HCT116 (cell line): ENCODE measurements around the gene PRSS21. TPM values are rescaled to one million over a fixed set of nuclear protein-coding genes. Genes with fewer than 3 reads are reported as not detected.
A peak's percentile ranks its signal among the peaks of the same experiment; 100 is the strongest.

Experiments
- ATAC-seq: fragments of 200-7000 bp; cut with Tn5 transposase; 2 replicates; pipeline ENCODE4 v1.9.1; 2020; ENCODE audit warnings: mild to moderate bottlenecking, moderate library complexity
- BruUV-seq: library from RNA; stranded (reverse); fragments of 400-500 nt; replicated peaks from 2 replicates; lab custom pipeline; 2021; lab: Mats Ljungman, UMichigan
- CTCF ChIA-PET: fragments of 300-600 bp; sonication (Branson Sonifier 250); formaldehyde crosslinking; loops from one replicate; lab custom pipeline; 2021; ENCODE audit warnings: antibody characterized with exemption; lab: Charles Lee
- POLR2A ChIA-PET: fragments of 300-600, 350-600 bp; sonication (Branson Sonifier 250); formaldehyde crosslinking; loops from one replicate; lab custom pipeline; 2021; ENCODE audit warnings: antibody characterized with exemption; lab: Charles Lee
- RAD21 ChIA-PET, 2 experiments: fragments of 300-600 bp; sonication (Branson Sonifier 250); formaldehyde crosslinking; loops; one replicate each; lab custom pipeline; 2023; ENCODE audit warnings: low total read pairs in 2 of 2; ENCODE audit not compliant: uncharacterized antibody in 2 of 2, unreplicated experiment in 2 of 2, low non-redundant PET in 1 of 2; lab: Charles Lee
- DNase-seq: peaks from one replicate; pipeline ENCODE4 v3.0.0-alpha.2; 2010; ENCODE audit warnings: low read depth, low spot score
- H2AFZ ChIP-seq: fragments of 200-600 bp; shearing (Covaris generic), sonication (generic); 2 replicates; pipeline ENCODE4 v1.6.1; 2017; ENCODE audit warnings: low read depth, mixed run types, mixed read lengths, antibody characterized with exemption, low read length; ENCODE audit not compliant: poor library complexity, severe bottlenecking
- H3K27ac ChIP-seq: 2 replicates; pipeline ENCODE4 v1.5.1; 2012; ENCODE audit warnings: low read depth, low read length
- H3K27me3 ChIP-seq: fragments of 200-600 bp; sonication (generic); 2 replicates; pipeline ENCODE4 v1.6.1; 2016; ENCODE audit warnings: mixed run types, low read length, mixed read lengths; ENCODE audit not compliant: insufficient read depth
- H3K36me3 ChIP-seq, 2 experiments: fragments of 200-500 bp in 1 of 2; fragments of 200-600 bp in 1 of 2; sonication (Bioruptor generic) in 1 of 2; sonication (generic) in 1 of 2; 2 replicates each; pipeline versions ENCODE4 v1.5.1 to v1.6.1; 2014 to 2016; ENCODE audit warnings: low read length in 2 of 2, inconsistent platforms in 1 of 2, mixed read lengths in 1 of 2, mixed run types in 1 of 2; ENCODE audit not compliant: insufficient read depth in 2 of 2, control insufficient read depth in 1 of 2
- H3K4me1 ChIP-seq, 2 experiments: fragments of 200-600 bp in 1 of 2; sonication (generic) in 1 of 2; 2 replicates each; pipeline versions ENCODE4 v1.5.1 to v1.6.1; 2012 to 2017; ENCODE audit warnings: low read length in 2 of 2, inconsistent platforms in 1 of 2, mild to moderate bottlenecking in 1 of 2, mixed read lengths in 1 of 2, mixed run types in 1 of 2, moderate library complexity in 1 of 2; ENCODE audit not compliant: insufficient read depth in 2 of 2, control insufficient read depth in 1 of 2
- H3K4me2 ChIP-seq: fragments of 200-600 bp; sonication (generic); 2 replicates; pipeline ENCODE4 v1.6.1; 2017; ENCODE audit warnings: mixed run types, low read length, mixed read lengths
- H3K4me3 ChIP-seq, 2 experiments: fragments of 200-600 bp in 1 of 2; sonication (generic) in 1 of 2; replicated peaks in 1 of 2; 2 replicates each; pipeline ENCODE4 v1.5.1; 2011 to 2016; ENCODE audit warnings: low read length in 2 of 2, control low read depth in 1 of 2, low read depth in 1 of 2, mild to moderate bottlenecking in 1 of 2, mixed read lengths in 1 of 2, mixed run types in 1 of 2
- H3K79me2 ChIP-seq: fragments of 200-600 bp; sonication (generic); 2 replicates; pipeline ENCODE4 v1.6.1; 2017; ENCODE audit warnings: mild to moderate bottlenecking, mixed run types, low read length, moderate library complexity, mixed read lengths; ENCODE audit not compliant: insufficient read depth
- H3K9ac ChIP-seq: fragments of 200-600 bp; sonication (generic); 2 replicates; pipeline ENCODE4 v1.6.1; 2016; ENCODE audit warnings: low read length, mixed read lengths
- H3K9me2 ChIP-seq: fragments of 200-600 bp; sonication (generic), shearing (Covaris generic); 2 replicates; pipeline ENCODE4 v1.6.1; 2017; ENCODE audit warnings: mixed run types, mild to moderate bottlenecking, moderate library complexity; ENCODE audit not compliant: insufficient read depth
- H3K9me3 ChIP-seq, 2 experiments: fragments of 200-500 bp in 1 of 2; fragments of 200-600 bp in 1 of 2; sonication (Bioruptor generic) in 1 of 2; sonication (generic) in 1 of 2; 2 replicates each; pipeline ENCODE4 v1.6.1; 2014 to 2017; ENCODE audit warnings: low read length in 2 of 2, mixed read lengths in 2 of 2, inconsistent platforms in 1 of 2, low read depth in 1 of 2, mild to moderate bottlenecking in 1 of 2, mixed run types in 1 of 2, moderate library complexity in 1 of 2; ENCODE audit not compliant: control insufficient read depth in 1 of 2, insufficient read depth in 1 of 2
- H4K20me1 ChIP-seq: fragments of 200-600 bp; sonication (generic), shearing (Covaris generic); 2 replicates; pipeline ENCODE4 v1.6.1; 2017; ENCODE audit warnings: mixed run types, mild to moderate bottlenecking, moderate library complexity; ENCODE audit not compliant: insufficient read depth
- EGR1 ChIP-seq: IDR thresholded peaks from 2 replicates; pipeline ENCODE4 v1.6.1; 2012; ENCODE audit warnings: low read depth
- EZH2phosphoT487 ChIP-seq: fragments of 200-600 bp; IDR thresholded peaks from 2 replicates; pipeline ENCODE4 v1.6.1; 2018; ENCODE audit warnings: antibody characterized with exemption, borderline replicate concordance
- FOSL1 ChIP-seq: IDR thresholded peaks from 2 replicates; pipeline ENCODE4 v1.6.1; 2012; ENCODE audit warnings: low read depth
- JUND ChIP-seq: IDR thresholded peaks from 2 replicates; pipeline ENCODE4 v1.6.1; 2012
- POLR2A ChIP-seq: IDR thresholded peaks from 2 replicates; pipeline ENCODE4 v1.7.0; 2011; ENCODE audit warnings: borderline replicate concordance; ENCODE audit not compliant: insufficient read depth, insufficient read length; ENCODE audit errors: extremely low read depth
- POLR2AphosphoS5 ChIP-seq: IDR thresholded peaks from 2 replicates; pipeline ENCODE4 v1.6.1; 2011; ENCODE audit warnings: mild to moderate bottlenecking, low read depth, low read length, moderate library complexity
- RAD21 ChIP-seq: IDR thresholded peaks from 2 replicates; pipeline ENCODE4 v1.6.1; 2012; ENCODE audit warnings: low read depth, mild to moderate bottlenecking
- SIN3A ChIP-seq: IDR thresholded peaks from 2 replicates; pipeline ENCODE4 v1.6.1; 2012; ENCODE audit warnings: low read depth
- SP1 ChIP-seq: IDR thresholded peaks from 2 replicates; pipeline ENCODE4 v1.6.1; 2012; ENCODE audit warnings: low read depth
- SRF ChIP-seq: IDR thresholded peaks from 2 replicates; pipeline ENCODE4 v1.6.1; 2012; ENCODE audit warnings: low read depth
- TCF7L2 ChIP-seq: IDR thresholded peaks from 2 replicates; pipeline ENCODE4 v1.7.0; 2011; ENCODE audit warnings: borderline replicate concordance, inconsistent platforms; ENCODE audit not compliant: insufficient read depth, insufficient read length; ENCODE audit errors: extremely low read depth
- YY1 ChIP-seq: IDR thresholded peaks from 2 replicates; pipeline ENCODE4 v1.6.1; 2011; ENCODE audit warnings: low read length, low read depth, moderate library complexity, mild to moderate bottlenecking; ENCODE audit not compliant: insufficient replicate concordance; ENCODE audit errors: extremely low read depth
- intact Hi-C: fragments of 100-400 bp; cut with micrococcal nuclease; formaldehyde crosslinking; loops from 2 replicates; pipeline ENCODE4 v1.10.0; 2022
- total RNA-seq: library from RNA; stranded (reverse); gene quantifications from one replicate; pipeline ENCODE4 v1.2.1, GENCODE V29; 2021; ENCODE audit not compliant: unreplicated experiment
- TF ChIP-seq, protein P1 (sequence below): IDR thresholded peaks from 2 replicates; pipeline ENCODE4 v1.6.1; 2011; ENCODE audit warnings: mild to moderate bottlenecking, low read length, moderate library complexity; ENCODE audit not compliant: insufficient replicate concordance; ENCODE audit errors: extremely low read depth
- TF ChIP-seq, protein P2 (sequence below): IDR thresholded peaks from 2 replicates; pipeline ENCODE4 v1.6.1; 2012
- TF ChIP-seq, protein P3 (sequence below), 3 experiments: fragments of 200-600 bp in 1 of 3; sonication (generic) in 1 of 3; IDR thresholded peaks in 2 of 3; conservative IDR thresholded peaks in 1 of 3; 2 replicates each; pipeline ENCODE4 v1.5.1; 2012 to 2017; ENCODE audit warnings: low read depth in 2 of 3, low read length in 2 of 3, antibody characterized with exemption in 1 of 3, borderline replicate concordance in 1 of 3, control low read depth in 1 of 3, mild to moderate bottlenecking in 1 of 3, mixed read lengths in 1 of 3, mixed run types in 1 of 3, moderate library complexity in 1 of 3; ENCODE audit not compliant: insufficient read depth in 1 of 3
- TF ChIP-seq, protein P4 (sequence below): IDR thresholded peaks from 2 replicates; pipeline ENCODE4 v1.6.1; 2012; ENCODE audit warnings: low read depth

PRSS21 gene
- total RNA-seq, 1 experiment from 2014 or later: 0.39 TPM

DNA sequence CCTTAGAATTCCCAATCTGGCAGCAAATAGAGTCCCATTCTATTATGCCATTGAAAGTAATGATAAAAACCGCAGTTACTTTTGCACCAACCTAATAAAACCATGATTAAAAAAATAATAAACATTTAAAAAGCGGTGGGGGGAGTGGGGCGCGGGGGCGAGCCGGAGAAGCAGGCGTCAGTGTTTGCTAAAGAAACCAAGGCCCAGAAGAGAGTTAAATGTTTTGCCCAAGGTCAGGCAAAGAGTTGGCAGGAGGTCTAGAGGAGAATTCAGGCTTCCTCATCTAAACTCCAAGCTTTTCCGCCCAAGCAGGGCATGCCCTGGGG lies 50.6 kb downstream of the PRSS21 start (continued):
- no peak for TF ChIP-seq YY1
- TF ChIP-seq POLR2AphosphoS5: no peak

DNA sequence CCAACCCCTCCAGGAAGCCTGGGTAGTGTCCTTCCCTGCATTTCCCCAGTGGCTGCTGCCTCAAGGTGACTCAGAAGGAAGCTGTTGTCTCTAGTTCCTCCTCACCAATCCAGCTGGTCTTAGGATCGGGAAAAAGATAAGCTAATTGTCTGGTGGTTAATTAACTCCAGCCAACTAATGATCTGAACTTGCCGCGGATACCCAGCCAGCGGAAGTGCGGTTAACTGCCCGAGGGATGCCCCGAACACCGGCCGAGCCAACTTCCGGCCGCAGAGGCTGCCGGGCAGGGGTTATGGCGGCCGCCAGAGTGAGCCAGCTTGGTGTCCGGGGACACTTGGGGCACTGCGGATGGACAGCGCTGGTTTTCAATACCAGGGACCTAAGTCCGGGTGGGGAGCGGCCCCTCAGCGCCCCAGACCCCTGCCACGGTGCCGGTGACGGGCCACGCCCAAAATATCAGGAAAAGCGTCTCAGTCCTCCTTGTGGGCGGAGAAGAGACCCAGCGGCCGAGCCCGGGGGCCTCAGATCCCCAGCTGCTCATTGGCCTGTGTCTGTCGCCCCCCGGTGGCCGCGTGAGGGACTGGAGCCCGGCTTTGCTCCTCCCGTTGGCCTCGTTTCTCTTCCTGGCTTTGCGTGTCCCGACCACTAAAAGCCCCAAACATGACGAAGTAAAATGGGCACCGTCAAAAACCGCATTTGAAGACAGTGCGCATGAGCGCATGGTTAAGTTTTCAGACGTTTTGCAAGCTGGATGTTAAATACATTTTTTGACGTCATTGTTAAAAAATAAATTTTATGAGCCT lies 51.2 kb downstream of the PRSS21 start:
- H3K4me2 ChIP-seq: peak overlapping the region; percentile 88
- TF ChIP-seq SIN3A (peak; percentile 74), EZH2phosphoT487 (no peak), RAD21 (peak; percentile 100), SRF (no peak; the same call in 1 of the 2 replicates), FOSL1 (no peak), SP1 (peak; percentile 44), JUND (no peak), POLR2A (peak; percentile 90), EGR1 (peak; percentile 67), TCF7L2 (peak; percentile 70)
- TF ChIP-seq, protein P1, sequence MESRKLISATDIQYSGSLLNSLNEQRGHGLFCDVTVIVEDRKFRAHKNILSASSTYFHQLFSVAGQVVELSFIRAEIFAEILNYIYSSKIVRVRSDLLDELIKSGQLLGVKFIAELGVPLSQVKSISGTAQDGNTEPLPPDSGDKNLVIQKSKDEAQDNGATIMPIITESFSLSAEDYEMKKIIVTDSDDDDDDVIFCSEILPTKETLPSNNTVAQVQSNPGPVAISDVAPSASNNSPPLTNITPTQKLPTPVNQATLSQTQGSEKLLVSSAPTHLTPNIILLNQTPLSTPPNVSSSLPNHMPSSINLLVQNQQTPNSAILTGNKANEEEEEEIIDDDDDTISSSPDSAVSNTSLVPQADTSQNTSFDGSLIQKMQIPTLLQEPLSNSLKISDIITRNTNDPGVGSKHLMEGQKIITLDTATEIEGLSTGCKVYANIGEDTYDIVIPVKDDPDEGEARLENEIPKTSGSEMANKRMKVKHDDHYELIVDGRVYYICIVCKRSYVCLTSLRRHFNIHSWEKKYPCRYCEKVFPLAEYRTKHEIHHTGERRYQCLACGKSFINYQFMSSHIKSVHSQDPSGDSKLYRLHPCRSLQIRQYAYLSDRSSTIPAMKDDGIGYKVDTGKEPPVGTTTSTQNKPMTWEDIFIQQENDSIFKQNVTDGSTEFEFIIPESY: peak; percentile 7
- TF ChIP-seq, protein P2, sequence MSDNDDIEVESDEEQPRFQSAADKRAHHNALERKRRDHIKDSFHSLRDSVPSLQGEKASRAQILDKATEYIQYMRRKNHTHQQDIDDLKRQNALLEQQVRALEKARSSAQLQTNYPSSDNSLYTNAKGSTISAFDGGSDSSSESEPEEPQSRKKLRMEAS: peak; percentile 43; the same call in 1 of the 2 replicates
- TF ChIP-seq, protein P3, sequence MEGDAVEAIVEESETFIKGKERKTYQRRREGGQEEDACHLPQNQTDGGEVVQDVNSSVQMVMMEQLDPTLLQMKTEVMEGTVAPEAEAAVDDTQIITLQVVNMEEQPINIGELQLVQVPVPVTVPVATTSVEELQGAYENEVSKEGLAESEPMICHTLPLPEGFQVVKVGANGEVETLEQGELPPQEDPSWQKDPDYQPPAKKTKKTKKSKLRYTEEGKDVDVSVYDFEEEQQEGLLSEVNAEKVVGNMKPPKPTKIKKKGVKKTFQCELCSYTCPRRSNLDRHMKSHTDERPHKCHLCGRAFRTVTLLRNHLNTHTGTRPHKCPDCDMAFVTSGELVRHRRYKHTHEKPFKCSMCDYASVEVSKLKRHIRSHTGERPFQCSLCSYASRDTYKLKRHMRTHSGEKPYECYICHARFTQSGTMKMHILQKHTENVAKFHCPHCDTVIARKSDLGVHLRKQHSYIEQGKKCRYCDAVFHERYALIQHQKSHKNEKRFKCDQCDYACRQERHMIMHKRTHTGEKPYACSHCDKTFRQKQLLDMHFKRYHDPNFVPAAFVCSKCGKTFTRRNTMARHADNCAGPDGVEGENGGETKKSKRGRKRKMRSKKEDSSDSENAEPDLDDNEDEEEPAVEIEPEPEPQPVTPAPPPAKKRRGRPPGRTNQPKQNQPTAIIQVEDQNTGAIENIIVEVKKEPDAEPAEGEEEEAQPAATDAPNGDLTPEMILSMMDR (IDR thresholded peaks at IDR 0.05 in 2 of 3, conservative IDR thresholded peaks at IDR 0.05 in 1 of 3; ENCODE audit: borderline replicate concordance in 1 of 3, insufficient read depth in 1 of 3, low read depth in 2 of 3, low read length in 2 of 3): peak; percentile 95 to 96 (median 96)
- TF ChIP-seq, protein P4, sequence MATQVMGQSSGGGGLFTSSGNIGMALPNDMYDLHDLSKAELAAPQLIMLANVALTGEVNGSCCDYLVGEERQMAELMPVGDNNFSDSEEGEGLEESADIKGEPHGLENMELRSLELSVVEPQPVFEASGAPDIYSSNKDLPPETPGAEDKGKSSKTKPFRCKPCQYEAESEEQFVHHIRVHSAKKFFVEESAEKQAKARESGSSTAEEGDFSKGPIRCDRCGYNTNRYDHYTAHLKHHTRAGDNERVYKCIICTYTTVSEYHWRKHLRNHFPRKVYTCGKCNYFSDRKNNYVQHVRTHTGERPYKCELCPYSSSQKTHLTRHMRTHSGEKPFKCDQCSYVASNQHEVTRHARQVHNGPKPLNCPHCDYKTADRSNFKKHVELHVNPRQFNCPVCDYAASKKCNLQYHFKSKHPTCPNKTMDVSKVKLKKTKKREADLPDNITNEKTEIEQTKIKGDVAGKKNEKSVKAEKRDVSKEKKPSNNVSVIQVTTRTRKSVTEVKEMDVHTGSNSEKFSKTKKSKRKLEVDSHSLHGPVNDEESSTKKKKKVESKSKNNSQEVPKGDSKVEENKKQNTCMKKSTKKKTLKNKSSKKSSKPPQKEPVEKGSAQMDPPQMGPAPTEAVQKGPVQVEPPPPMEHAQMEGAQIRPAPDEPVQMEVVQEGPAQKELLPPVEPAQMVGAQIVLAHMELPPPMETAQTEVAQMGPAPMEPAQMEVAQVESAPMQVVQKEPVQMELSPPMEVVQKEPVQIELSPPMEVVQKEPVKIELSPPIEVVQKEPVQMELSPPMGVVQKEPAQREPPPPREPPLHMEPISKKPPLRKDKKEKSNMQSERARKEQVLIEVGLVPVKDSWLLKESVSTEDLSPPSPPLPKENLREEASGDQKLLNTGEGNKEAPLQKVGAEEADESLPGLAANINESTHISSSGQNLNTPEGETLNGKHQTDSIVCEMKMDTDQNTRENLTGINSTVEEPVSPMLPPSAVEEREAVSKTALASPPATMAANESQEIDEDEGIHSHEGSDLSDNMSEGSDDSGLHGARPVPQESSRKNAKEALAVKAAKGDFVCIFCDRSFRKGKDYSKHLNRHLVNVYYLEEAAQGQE: no peak

More for the DNA sequence above, 51.2 kb downstream of the PRSS21 start:
- ChIA-PET POLR2A (interaction anchor here (0.7 to 1.7 kb wide), 12 partner anchors 11 to 186 kb away, joined by 3 to 14 read pairs (median 3); partner anchors contain the start of genes FLYWCH1, FLYWCH2 and KCTD5), CTCF (interaction anchor here (0.7 to 2.9 kb wide), 22 partner anchors 9 to 114 kb away, joined by 3 to 42 read pairs (median 4); partner anchors contain the start of genes FLYWCH2, PRSS21 and PRSS22), RAD21 (interaction anchor here (1.2 to 1.3 kb wide), 3 partner anchors 10 to 29 kb away, joined by 3 to 10 read pairs (median 8); no protein-coding TSS in a partner anchor)
- ATAC-seq: peak; percentile 96
- peak; percentile 86 for DNase-seq
- Histone ChIP-seq H3K27me3 (no peaks in the 10 kb centered on the region), H3K27ac (peak overlapping the region; percentile 92), H3K79me2 (no peaks in the 10 kb centered on the region), H3K4me1 (peaks cover 8 to 24% of the 10 kb centered on the region in 2 experiments; a peak in 3 of 4 replicates), H3K36me3 (no peaks in the 10 kb centered on the region), H3K9ac (peak overlapping the region; percentile 79), H3K9me3 (no peaks in the 10 kb centered on the region), H3K9me2 (no peaks in the 10 kb centered on the region), H2AFZ (peak overlapping the region; percentile 79), H4K20me1 (no peaks in the 10 kb centered on the region), H3K4me3 (peak overlapping the region; percentile 55 to 73)
- intact Hi-C loops: loop anchor here (1.0 kb wide), 1 partner anchor 26 kb away; no protein-coding TSS in a partner anchor
- BruUV-seq: TSS peak; percentile 99
